Uterus (tissue), 4 donors: ENCODE data around the gene COLGALT1. TPM values are rescaled to one million over a fixed set of nuclear protein-coding genes. Genes with fewer than 3 reads are reported as not detected.

Experiments
- DNase-seq, 2 donors: peaks; one replicate each; pipeline ENCODE4 v3.0.0-alpha.2; 2019 to 2020
- H3K27ac ChIP-seq, 2 donors: fragments of 200-600 bp; sonication (generic); 1 replicate in 1 of 2; 2 replicates in 1 of 2; pipeline ENCODE4 v1.5.1; 2016 to 2018
- H3K27me3 ChIP-seq, 2 donors: fragments of 200-600 bp; sonication (generic); one replicate each; pipeline ENCODE4 v1.5.1; 2018 to 2019; ENCODE audit warnings: control low read depth in 1 of 2
- H3K36me3 ChIP-seq, 2 donors: fragments of 200-600 bp; sonication (generic); one replicate each; pipeline ENCODE4 v1.5.1; 2019; ENCODE audit warnings: control low read depth in 1 of 2
- H3K4me1 ChIP-seq, 2 donors: fragments of 200-600 bp; sonication (generic); one replicate each; pipeline ENCODE4 v1.5.1; 2018 to 2019; ENCODE audit warnings: control low read depth in 1 of 2
- H3K4me3 ChIP-seq, 2 donors: fragments of 200-600 bp; sonication (generic); 1 replicate in 1 of 2; 2 replicates in 1 of 2; pipeline ENCODE4 v1.5.1; 2018 to 2019; ENCODE audit warnings: mild to moderate bottlenecking in 1 of 2
- H3K9me3 ChIP-seq, 2 donors: fragments of 200-600 bp; sonication (generic); one replicate each; pipeline ENCODE4 v1.5.1; 2019; ENCODE audit warnings: control low read depth in 1 of 2
- POLR2A ChIP-seq, 2 donors: fragments of 450-650 bp; IDR thresholded peaks; one replicate each; pipeline ENCODE4 v1.6.1; 2016; ENCODE audit warnings: antibody characterized with exemption in 2 of 2, mild to moderate bottlenecking in 1 of 2, moderate library complexity in 1 of 2
- intact Hi-C: fragments of 100-400 bp; cut with DNase I; formaldehyde crosslinking; loops from one replicate; pipeline ENCODE4 v1.15.1; 2023; ENCODE audit warnings: low total_unique reads
- total RNA-seq, 4 donors: library from RNA; depleted of rRNA in 3 of 4; stranded (reverse); fragments of >200 nt in 3 of 4; gene quantifications; one replicate each; pipeline versions ENCODE4 v1.1.0 to v1.2.4, GENCODE V29; 2014 to 2023
- TF ChIP-seq, protein P1 (sequence below), 4 experiments: fragments of 200-600 bp in 2 of 4; fragments of 450-650 bp in 2 of 4; sonication (generic) in 2 of 4; IDR thresholded peaks; one replicate each; pipeline ENCODE4 v1.5.1; 2016 to 2019; ENCODE audit warnings: antibody characterized with exemption in 4 of 4, mild to moderate bottlenecking in 2 of 4, moderate library complexity in 1 of 4
- donor health status: DM: yes; HTN: yes; CAD: no.

The COLGALT1 gene
- total RNA-seq, 4 donors from 2014 or later, result 24.6 to 56.6 (median 52.0) TPM

- no peak overlapping the region for H3K4me3 ChIP-seq
- no peaks in the 10 kb centered on the region for H3K9me3 ChIP-seq
- H3K36me3 ChIP-seq, result no peaks in the 10 kb centered on the region
- peaks cover 0 to 8% of the 10 kb centered on the region in 2 donors for H3K4me1 ChIP-seq
- intact Hi-C loops, result no loop called here
- no peak for DNase-seq
- H3K27ac ChIP-seq, result no peak overlapping the region
- H3K27me3 ChIP-seq, result no peaks in the 10 kb centered on the region
- TF ChIP-seq POLR2A (IDR thresholded peaks at IDR 0.05), result no peak
- TF ChIP-seq, protein P1, sequence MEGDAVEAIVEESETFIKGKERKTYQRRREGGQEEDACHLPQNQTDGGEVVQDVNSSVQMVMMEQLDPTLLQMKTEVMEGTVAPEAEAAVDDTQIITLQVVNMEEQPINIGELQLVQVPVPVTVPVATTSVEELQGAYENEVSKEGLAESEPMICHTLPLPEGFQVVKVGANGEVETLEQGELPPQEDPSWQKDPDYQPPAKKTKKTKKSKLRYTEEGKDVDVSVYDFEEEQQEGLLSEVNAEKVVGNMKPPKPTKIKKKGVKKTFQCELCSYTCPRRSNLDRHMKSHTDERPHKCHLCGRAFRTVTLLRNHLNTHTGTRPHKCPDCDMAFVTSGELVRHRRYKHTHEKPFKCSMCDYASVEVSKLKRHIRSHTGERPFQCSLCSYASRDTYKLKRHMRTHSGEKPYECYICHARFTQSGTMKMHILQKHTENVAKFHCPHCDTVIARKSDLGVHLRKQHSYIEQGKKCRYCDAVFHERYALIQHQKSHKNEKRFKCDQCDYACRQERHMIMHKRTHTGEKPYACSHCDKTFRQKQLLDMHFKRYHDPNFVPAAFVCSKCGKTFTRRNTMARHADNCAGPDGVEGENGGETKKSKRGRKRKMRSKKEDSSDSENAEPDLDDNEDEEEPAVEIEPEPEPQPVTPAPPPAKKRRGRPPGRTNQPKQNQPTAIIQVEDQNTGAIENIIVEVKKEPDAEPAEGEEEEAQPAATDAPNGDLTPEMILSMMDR (IDR thresholded peaks at IDR 0.05), result no peak
These were observed 14.2 kb upstream of the COLGALT1 start for GRCh38 chr19:17541184-17541759.

DNA sequence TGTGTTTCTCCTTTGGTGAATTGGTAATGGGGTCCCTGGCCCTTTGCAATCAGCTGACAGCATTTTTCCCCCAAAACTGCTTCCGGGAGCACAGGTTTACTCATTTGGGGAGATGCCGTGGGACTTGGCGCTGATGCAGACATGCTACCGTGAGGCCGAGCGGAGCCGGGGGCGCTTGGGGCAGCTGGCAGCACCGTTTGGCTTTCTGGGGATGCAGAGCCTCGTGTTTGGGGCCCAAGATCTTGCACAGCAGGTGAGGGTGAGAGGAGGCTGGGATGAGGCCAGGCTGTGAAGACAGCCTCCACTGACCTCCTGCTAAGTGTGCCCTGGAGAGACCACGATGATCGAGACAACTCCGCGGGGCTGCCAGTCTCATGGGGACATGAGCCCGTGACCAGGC, 13.4 kb upstream of the COLGALT1 start:
- TF ChIP-seq, protein P1 (IDR thresholded peaks at IDR 0.05), result no peak
- no peak for TF ChIP-seq POLR2A (IDR thresholded peaks at IDR 0.05)
- no peak for DNase-seq
- H3K4me1 ChIP-seq, result peaks cover 0 to 8% of the 10 kb centered on the region in 2 donors

GRCh38 chr19:17542793-17543582, 12.5 kb upstream of the COLGALT1 start:
- no peak overlapping the region for H3K27ac ChIP-seq
- intact Hi-C loops, result no loop called here
- DNase-seq, result no peak
- H3K27me3 ChIP-seq, result no peaks in the 10 kb centered on the region
- TF ChIP-seq POLR2A (IDR thresholded peaks at IDR 0.05), result no peak
- TF ChIP-seq, protein P1 (IDR thresholded peaks at IDR 0.05), result no peak
- peaks cover 0 to 8% of the 10 kb centered on the region in 2 donors for H3K4me1 ChIP-seq
- no peak overlapping the region for H3K4me3 ChIP-seq
- no peaks in the 10 kb centered on the region for H3K36me3 ChIP-seq
- H3K9me3 ChIP-seq, result no peaks in the 10 kb centered on the region

More for the DNA sequence above, 13.4 kb upstream of the COLGALT1 start:
- Histone ChIP-seq H3K27me3 (no peaks in the 10 kb centered on the region), H3K27ac (no peak overlapping the region), H3K9me3 (no peaks in the 10 kb centered on the region), H3K36me3 (no peaks in the 10 kb centered on the region), H3K4me3 (no peak overlapping the region)
- intact Hi-C loops, result no loop called here

GRCh38 chr19:17543986-17544385, 11.5 kb upstream of the COLGALT1 start:
- TF ChIP-seq POLR2A (IDR thresholded peaks at IDR 0.05), result no peak
- TF ChIP-seq, protein P1 (IDR thresholded peaks at IDR 0.05), result no peak
- Histone ChIP-seq H3K36me3 (no peaks in the 10 kb centered on the region), H3K9me3 (no peaks in the 10 kb centered on the region), H3K27ac (no peak overlapping the region), H3K4me1 (peaks cover 0 to 5% of the 10 kb centered on the region in 2 donors), H3K4me3 (no peak overlapping the region), H3K27me3 (no peaks in the 10 kb centered on the region)
- intact Hi-C loops, result no loop called here
- DNase-seq, result no peak

- Histone ChIP-seq H3K27ac (no peak overlapping the region), H3K4me3 (no peak overlapping the region), H3K9me3 (no peaks in the 10 kb centered on the region), H3K36me3 (no peaks in the 10 kb centered on the region), H3K4me1 (peaks cover 0 to under 1% of the 10 kb centered on the region in 2 donors), H3K27me3 (no peaks in the 10 kb centered on the region)
- intact Hi-C loops, result no loop called here
- DNase-seq, result no peak
- TF ChIP-seq, protein P1 (IDR thresholded peaks at IDR 0.05), result no peak
- no peak for TF ChIP-seq POLR2A (IDR thresholded peaks at IDR 0.05)
These were observed 11.0 kb upstream of the COLGALT1 start for GRCh38 chr19:17544418-17544817.
